Thymus (tissue), 11 donors: ENCODE measurements around the gene HDDC2. TPM values are rescaled to one million over a fixed set of nuclear protein-coding genes. Genes with fewer than 3 reads are reported as not detected.

ENCODE experiments used
- DNase-seq, 9 donors: peaks; one replicate each; pipeline ENCODE4 v3.0.0-alpha.2; 2013; ENCODE audit warnings: low spot score in 9 of 9, low read depth in 6 of 9, missing footprints in 1 of 9
- H3K27ac ChIP-seq, 2 donors: one replicate each; pipeline ENCODE4 v1.5.1; 2013; ENCODE audit warnings: control low read depth in 1 of 2, low read depth in 1 of 2, low read length in 1 of 2, mild to moderate bottlenecking in 1 of 2, moderate library complexity in 1 of 2
- H3K27me3 ChIP-seq, 2 donors: one replicate each; pipeline ENCODE4 v1.5.1; 2013; ENCODE audit warnings: low read length in 1 of 2; ENCODE audit not compliant: control insufficient read depth in 2 of 2, insufficient read depth in 1 of 2
- H3K36me3 ChIP-seq, 2 donors: one replicate each; pipeline ENCODE4 v1.5.1; 2013; ENCODE audit warnings: low read length in 1 of 2, mild to moderate bottlenecking in 1 of 2, moderate library complexity in 1 of 2; ENCODE audit not compliant: control insufficient read depth in 2 of 2, insufficient read depth in 2 of 2
- H3K4me1 ChIP-seq, 2 donors: one replicate each; pipeline ENCODE4 v1.5.1; 2013; ENCODE audit warnings: low read length in 2 of 2; ENCODE audit not compliant: control insufficient read depth in 2 of 2, insufficient read depth in 2 of 2
- H3K4me3 ChIP-seq, 2 donors: one replicate each; pipeline ENCODE4 v1.5.1; 2013; ENCODE audit warnings: low read length in 2 of 2, control low read depth in 1 of 2, mild to moderate bottlenecking in 1 of 2
- H3K9me3 ChIP-seq, 2 donors: one replicate each; pipeline ENCODE4 v1.5.1; 2013; ENCODE audit warnings: low read length in 1 of 2, mild to moderate bottlenecking in 1 of 2; ENCODE audit not compliant: control insufficient read depth in 2 of 2, insufficient read depth in 1 of 2
- WGBS: extraction: QIAGEN DNeasy Blood & Tissue Kit; methylation state at CpG from one replicate; pipeline ENCODE4 v1.1.7; 2013; 5-methylcytosine and 5-hydroxymethylcytosine counted together
- polyA plus RNA-seq: library from polyadenylated mRNA; stranded (reverse); fragments of 200-250 nt; gene quantifications from one replicate; pipeline ENCODE4 v1.2.3, GENCODE V29; 2013
- total RNA-seq: library from RNA; stranded (reverse); fragments of 120-200 nt; gene quantifications from one replicate; pipeline ENCODE4 v1.2.4, GENCODE V29; 2013
- donor health status: healthy.

HDDC2 gene
- total and polyA plus RNA-seq, 2 donors, result 64.5 to 72.6 TPM

GRCh38 chr6:125302840-125303511, 1.2 kb upstream of the HDDC2 start:
- no peaks in the 10 kb centered on the region for H3K9me3 ChIP-seq
- peaks cover 7 to 16% of the 10 kb centered on the region in 2 donors for H3K4me1 ChIP-seq
- H3K27me3 ChIP-seq, result no peaks in the 10 kb centered on the region
- no peak overlapping the region for H3K4me3 ChIP-seq
- DNase-seq, result peak in 2 of 9 donors; percentile 18 to 57
- peaks cover 0 to 20% of the 10 kb centered on the region in 2 donors for H3K36me3 ChIP-seq
- 88% methylated on average over 4 of the region's 4 CpGs for WGBS
- peak overlapping the region in 1 of 2 donors; percentile 67 for H3K27ac ChIP-seq

- Histone ChIP-seq H3K27me3 (no peaks in the 10 kb centered on the region), H3K27ac (peak overlapping the region; percentile 67 to 92), H3K9me3 (no peaks in the 10 kb centered on the region), H3K4me3 (peak overlapping the region; percentile 71 to 89), H3K36me3 (peaks cover 8 to 36% of the 10 kb centered on the region in 2 donors), H3K4me1 (peaks cover 7 to 16% of the 10 kb centered on the region in 2 donors)
- WGBS, result 21% methylated on average over 11 of the region's 11 CpGs
- DNase-seq, result peak in 2 of 9 donors; percentile 2 to 23
Observed at GRCh38 chr6:125300992-125301434, 754 bp downstream of the HDDC2 start.

- 96% methylated on average over 3 of the region's 3 CpGs for WGBS
- Histone ChIP-seq H3K4me1 (peaks cover 7 to 16% of the 10 kb centered on the region in 2 donors), H3K27ac (no peak overlapping the region), H3K36me3 (peaks cover 8 to 38% of the 10 kb centered on the region in 2 donors), H3K9me3 (no peaks in the 10 kb centered on the region), H3K4me3 (no peak overlapping the region), H3K27me3 (no peaks in the 10 kb centered on the region)
- DNase-seq, result no peak
Observed at GRCh38 chr6:125299257-125299656, 2.5 kb downstream of the HDDC2 start.

- H3K4me3 ChIP-seq, result no peak overlapping the region
- H3K4me1 ChIP-seq, result peaks cover 4 to 7% of the 10 kb centered on the region in 2 donors
- H3K9me3 ChIP-seq, result no peaks in the 10 kb centered on the region
- no peak overlapping the region for H3K27ac ChIP-seq
- 100% methylated on average over 1 of the region's 1 CpG for WGBS
- DNase-seq, result no peak
- H3K27me3 ChIP-seq, result no peaks in the 10 kb centered on the region
- peaks cover 10 to 59% of the 10 kb centered on the region in 2 donors for H3K36me3 ChIP-seq
Observed at GRCh38 chr6:125296471-125296870, 5.3 kb downstream of the HDDC2 start.

GRCh38 chr6:125294925-125295324, 6.8 kb downstream of the HDDC2 start:
- Histone ChIP-seq H3K36me3 (peaks cover 11 to 68% of the 10 kb centered on the region in 2 donors), H3K27ac (no peak overlapping the region), H3K9me3 (no peaks in the 10 kb centered on the region), H3K4me1 (no peaks in the 10 kb centered on the region), H3K27me3 (no peaks in the 10 kb centered on the region), H3K4me3 (no peak overlapping the region)
- DNase-seq, result no peak
- WGBS, result 92% methylated on average over 3 of the region's 3 CpGs

- Histone ChIP-seq H3K4me1 (no peaks in the 10 kb centered on the region), H3K9me3 (no peaks in the 10 kb centered on the region), H3K27ac (no peak overlapping the region), H3K36me3 (peaks cover 11 to 64% of the 10 kb centered on the region in 2 donors), H3K4me3 (no peak overlapping the region), H3K27me3 (no peaks in the 10 kb centered on the region)
- 95% methylated on average over 1 of the region's 1 CpG for WGBS
- DNase-seq, result no peak
Observed at GRCh38 chr6:125294036-125294435, 7.7 kb downstream of the HDDC2 start.

- 98% methylated on average over 3 of the region's 3 CpGs for WGBS
- Histone ChIP-seq H3K27ac (no peak overlapping the region), H3K4me1 (no peaks in the 10 kb centered on the region), H3K4me3 (no peak overlapping the region), H3K36me3 (peaks cover 11 to 61% of the 10 kb centered on the region in 2 donors), H3K9me3 (no peaks in the 10 kb centered on the region), H3K27me3 (no peaks in the 10 kb centered on the region)
- no peak for DNase-seq
Observed at GRCh38 chr6:125293587-125293986, 8.2 kb downstream of the HDDC2 start.

GRCh38 chr6:125287718-125288117, 14.0 kb downstream of the HDDC2 start:
- Histone ChIP-seq H3K36me3 (peaks cover 7 to 55% of the 10 kb centered on the region in 2 donors), H3K27me3 (no peaks in the 10 kb centered on the region), H3K27ac (no peak overlapping the region), H3K4me1 (no peaks in the 10 kb centered on the region), H3K4me3 (no peak overlapping the region), H3K9me3 (no peaks in the 10 kb centered on the region)
- 97% methylated on average over 9 of the region's 9 CpGs for WGBS
- no peak for DNase-seq

- 97% methylated on average over 1 of the region's 1 CpG for WGBS
- no peak for DNase-seq
- H3K4me1 ChIP-seq, result no peaks in the 10 kb centered on the region
- H3K4me3 ChIP-seq, result no peak overlapping the region
- peaks cover 0 to 1% of the 10 kb centered on the region in 2 donors for H3K9me3 ChIP-seq
- peaks cover 6 to 39% of the 10 kb centered on the region in 2 donors for H3K36me3 ChIP-seq
- no peak overlapping the region for H3K27ac ChIP-seq
- no peaks in the 10 kb centered on the region for H3K27me3 ChIP-seq
Observed at GRCh38 chr6:125285936-125286335, 15.8 kb downstream of the HDDC2 start.
